Prostate gland (tissue), 2 donors: ENCODE measurements around the gene RAB30. TPM values are rescaled to one million over a fixed set of nuclear protein-coding genes. Genes with fewer than 3 reads are reported as not detected.

Experiments
- DNase-seq: peaks from one replicate; pipeline ENCODE4 v3.0.0-alpha.2; 2019; ENCODE audit warnings: low spot score
- H3K27ac ChIP-seq, 2 donors: fragments of 200-600 bp; sonication (generic); 2 replicates each; pipeline ENCODE4 v1.5.1; 2017 to 2019
- H3K27me3 ChIP-seq: fragments of 200-600 bp; sonication (generic); replicated peaks from 2 replicates; pipeline ENCODE4 v1.5.1; 2019; ENCODE audit not compliant: insufficient read depth
- H3K36me3 ChIP-seq, 2 donors: fragments of 200-600 bp; sonication (generic); 1 replicate in 1 of 2; 2 replicates in 1 of 2; pipeline versions ENCODE4 v1.5.1 to v1.8.1; 2017 to 2019
- H3K4me1 ChIP-seq: fragments of 200-600 bp; sonication (generic); replicated peaks from 2 replicates; pipeline ENCODE4 v1.5.1; 2019
- H3K4me3 ChIP-seq, 2 donors: fragments of 200-600 bp; sonication (generic); 2 replicates each; pipeline ENCODE4 v1.5.1; 2017 to 2019
- H3K9me3 ChIP-seq: fragments of 200-600 bp; sonication (generic); 2 replicates; pipeline ENCODE4 v1.5.1; 2017
- POLR2A ChIP-seq: fragments of 450-650 bp; IDR thresholded peaks from one replicate; pipeline ENCODE4 v1.6.1; 2016; ENCODE audit warnings: antibody characterized with exemption, mild to moderate bottlenecking
- POLR2AphosphoS5 ChIP-seq: sonication (generic); formaldehyde crosslinking; IDR thresholded peaks from one replicate; pipeline ENCODE4 v1.6.1; 2017; ENCODE audit warnings: antibody characterized with exemption
- WGBS: methylation state at CpG from one replicate; pipeline ENCODE4 v1.1.5; 2018; 5-methylcytosine and 5-hydroxymethylcytosine counted together
- intact Hi-C: fragments of 100-400 bp; cut with DNase I; formaldehyde crosslinking; loops from one replicate; pipeline ENCODE4 v1.14.2; 2022
- total RNA-seq, 2 donors: library from RNA; depleted of rRNA; stranded (reverse); fragments of >200 nt; gene quantifications; one replicate each; pipeline ENCODE4 v1.1.0, GENCODE V29; 2016
- TF ChIP-seq, protein P1 (sequence below), 4 experiments: fragments of 200-600 bp in 2 of 4; fragments of 450-650 bp in 2 of 4; sonication (generic) in 2 of 4; IDR thresholded peaks; 1 replicate in 3 of 4; 2 replicates in 1 of 4; pipeline ENCODE4 v1.5.1; 2016 to 2019; ENCODE audit warnings: antibody characterized with exemption in 4 of 4, mild to moderate bottlenecking in 2 of 4, moderate library complexity in 2 of 4

RAB30 gene
- total RNA-seq, 2 donors from 2014 or later: 13.3 to 15.9 TPM

DNA sequence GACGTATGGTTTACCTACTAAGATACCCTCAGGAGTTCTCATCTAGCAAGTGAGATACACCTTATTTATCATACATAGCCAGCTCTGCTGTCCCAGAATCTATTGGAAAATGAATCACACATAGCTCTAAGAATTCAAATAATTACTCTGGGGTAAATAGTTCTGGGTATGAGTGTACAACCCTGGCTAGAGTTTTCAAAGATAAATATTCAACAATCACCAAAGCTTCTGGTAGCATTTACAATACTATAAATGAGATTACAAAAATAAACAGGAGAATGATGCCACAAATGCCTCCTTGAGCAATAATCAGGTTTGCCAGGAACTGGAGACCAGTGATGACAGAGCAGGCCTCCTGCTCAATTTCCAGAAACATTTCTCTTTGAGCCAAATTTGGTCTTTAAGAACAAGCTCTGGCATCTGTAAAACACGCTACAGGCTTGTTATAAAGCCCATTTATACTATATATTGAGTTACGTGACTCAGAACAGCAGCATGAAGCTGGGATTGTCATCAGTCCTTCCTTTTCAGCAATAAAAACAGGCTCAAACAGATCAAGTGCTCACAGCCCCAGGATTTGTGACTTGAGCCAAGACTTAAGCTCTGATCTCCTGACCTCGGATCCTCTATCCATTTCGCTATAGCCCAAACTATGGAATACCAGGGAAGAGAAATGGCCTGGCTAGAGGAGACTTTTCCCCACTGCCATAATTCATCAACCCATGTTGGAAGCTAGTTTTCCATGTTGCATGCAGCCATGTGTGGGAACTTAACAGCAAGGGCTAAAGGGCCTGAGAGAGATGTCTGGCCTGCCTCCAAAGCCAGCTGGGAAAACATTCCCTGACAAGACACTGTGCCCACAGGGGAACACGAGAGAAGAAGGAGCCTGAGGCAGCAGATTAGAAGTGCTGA, 19.7 kb downstream of the RAB30 start:
- H3K4me3 ChIP-seq: no peak overlapping the region
- H3K27ac ChIP-seq: peak overlapping the region; percentile 74 to 82
- 17% methylated on average over 6 of the region's 6 CpGs for WGBS
- intact Hi-C loops: no loop called here
- H3K9me3 ChIP-seq: no peaks in the 10 kb centered on the region
- TF ChIP-seq POLR2A (no peak), POLR2AphosphoS5 (peak; percentile 94)
- no peaks in the 10 kb centered on the region for H3K4me1 ChIP-seq
- DNase-seq: peak; percentile 78
- H3K27me3 ChIP-seq: no peaks in the 10 kb centered on the region
- H3K36me3 ChIP-seq: no peaks in the 10 kb centered on the region

DNA sequence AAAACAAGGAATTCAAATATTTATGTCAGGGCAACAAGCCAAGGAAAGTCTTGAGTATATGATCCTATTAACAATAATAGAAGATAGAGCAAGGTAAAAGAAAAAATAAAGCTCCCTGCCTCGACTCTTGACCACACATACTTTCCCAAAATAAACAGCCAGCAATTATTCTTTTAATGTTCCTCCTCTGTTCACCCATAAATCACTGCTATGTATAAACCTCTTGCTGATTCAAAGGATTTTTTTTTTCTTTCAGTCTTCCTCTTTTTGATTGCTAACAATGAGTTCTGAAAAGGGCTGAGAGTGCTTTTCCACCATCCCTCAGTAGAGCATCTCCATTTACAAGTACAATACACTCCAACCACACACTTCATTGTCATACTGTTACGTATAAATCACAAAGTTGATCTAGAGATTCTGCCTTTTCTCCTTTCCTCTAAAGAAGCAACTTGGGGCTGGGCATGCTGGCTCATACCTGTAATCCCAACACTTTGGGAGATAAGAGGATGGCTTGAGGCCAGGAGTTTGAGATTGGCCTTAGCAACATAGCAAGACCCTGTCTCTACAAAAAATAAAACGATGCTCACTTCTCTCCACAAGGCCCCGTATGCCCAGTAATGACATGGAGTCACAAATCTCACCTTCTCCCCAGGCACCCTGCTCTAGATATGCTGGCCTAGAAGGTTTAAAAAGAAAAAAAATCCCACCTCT, 24.0 kb downstream of the RAB30 start:
- intact Hi-C loops: no loop called here

GRCh38 chr11:83046621-83047172, 25.0 kb downstream of the RAB30 start:
- 85% methylated on average over 4 of the region's 4 CpGs for WGBS
- Histone ChIP-seq H3K27me3 (no peaks in the 10 kb centered on the region), H3K36me3 (no peaks in the 10 kb centered on the region), H3K27ac (peak overlapping the region in 1 of 2 donors; percentile 33), H3K4me1 (no peaks in the 10 kb centered on the region), H3K9me3 (no peaks in the 10 kb centered on the region), H3K4me3 (no peak overlapping the region)
- TF ChIP-seq POLR2A (no peak), POLR2AphosphoS5 (no peak)
- TF ChIP-seq, protein P1, sequence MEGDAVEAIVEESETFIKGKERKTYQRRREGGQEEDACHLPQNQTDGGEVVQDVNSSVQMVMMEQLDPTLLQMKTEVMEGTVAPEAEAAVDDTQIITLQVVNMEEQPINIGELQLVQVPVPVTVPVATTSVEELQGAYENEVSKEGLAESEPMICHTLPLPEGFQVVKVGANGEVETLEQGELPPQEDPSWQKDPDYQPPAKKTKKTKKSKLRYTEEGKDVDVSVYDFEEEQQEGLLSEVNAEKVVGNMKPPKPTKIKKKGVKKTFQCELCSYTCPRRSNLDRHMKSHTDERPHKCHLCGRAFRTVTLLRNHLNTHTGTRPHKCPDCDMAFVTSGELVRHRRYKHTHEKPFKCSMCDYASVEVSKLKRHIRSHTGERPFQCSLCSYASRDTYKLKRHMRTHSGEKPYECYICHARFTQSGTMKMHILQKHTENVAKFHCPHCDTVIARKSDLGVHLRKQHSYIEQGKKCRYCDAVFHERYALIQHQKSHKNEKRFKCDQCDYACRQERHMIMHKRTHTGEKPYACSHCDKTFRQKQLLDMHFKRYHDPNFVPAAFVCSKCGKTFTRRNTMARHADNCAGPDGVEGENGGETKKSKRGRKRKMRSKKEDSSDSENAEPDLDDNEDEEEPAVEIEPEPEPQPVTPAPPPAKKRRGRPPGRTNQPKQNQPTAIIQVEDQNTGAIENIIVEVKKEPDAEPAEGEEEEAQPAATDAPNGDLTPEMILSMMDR (IDR thresholded peaks at IDR 0.05): no peak
- intact Hi-C loops: no loop called here
- DNase-seq: no peak

More for the DNA sequence above, 24.0 kb downstream of the RAB30 start:
- no peak for DNase-seq
- Histone ChIP-seq H3K4me1 (no peaks in the 10 kb centered on the region), H3K27me3 (no peaks in the 10 kb centered on the region), H3K4me3 (no peak overlapping the region), H3K9me3 (no peaks in the 10 kb centered on the region), H3K27ac (peak overlapping the region in 1 of 2 donors; percentile 33), H3K36me3 (no peaks in the 10 kb centered on the region)
- WGBS: 43% methylated on average over 4 of the region's 4 CpGs
- TF ChIP-seq POLR2A (no peak), POLR2AphosphoS5 (no peak)
- TF ChIP-seq, protein P1 (IDR thresholded peaks at IDR 0.05): no peak

DNA sequence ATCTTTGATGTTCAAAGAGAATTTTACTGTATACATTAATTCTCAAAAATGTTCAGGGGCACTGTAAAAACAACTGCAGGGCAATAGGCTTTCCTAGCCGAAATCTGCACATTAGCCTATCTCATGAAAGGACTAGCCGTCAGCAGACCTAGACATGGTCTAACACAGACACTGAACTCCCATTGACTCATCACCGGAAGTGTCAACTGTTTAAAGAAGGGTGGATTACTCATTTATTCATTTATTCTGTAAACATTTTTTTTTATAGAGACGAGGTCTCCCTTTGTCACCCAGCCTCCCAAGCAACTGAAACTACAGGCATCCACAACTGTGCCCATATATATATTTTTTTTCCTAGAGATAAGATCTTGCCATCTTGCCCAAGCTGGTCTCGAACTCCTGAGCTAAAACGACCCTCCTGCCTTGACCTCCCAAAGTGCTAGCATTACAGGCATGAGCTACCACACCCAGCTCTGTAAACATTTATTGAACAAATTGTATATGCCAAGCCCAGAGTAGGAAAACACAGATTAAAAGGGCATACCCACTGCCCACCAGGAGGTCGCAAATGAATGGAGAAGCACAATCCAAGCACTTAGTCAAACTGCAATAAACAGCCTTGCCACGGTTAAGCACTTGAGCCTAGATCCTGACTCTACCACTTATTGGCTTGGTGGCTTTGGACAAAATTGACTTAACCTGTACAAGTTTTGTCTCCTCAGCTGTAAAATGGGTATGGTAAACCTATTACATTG, 26.6 kb downstream of the RAB30 start:
- Histone ChIP-seq H3K4me1 (no peaks in the 10 kb centered on the region), H3K27me3 (no peaks in the 10 kb centered on the region), H3K9me3 (no peaks in the 10 kb centered on the region), H3K27ac (no peak overlapping the region), H3K4me3 (no peak overlapping the region), H3K36me3 (no peaks in the 10 kb centered on the region)
- TF ChIP-seq, protein P1 (IDR thresholded peaks at IDR 0.05): no peak
- TF ChIP-seq POLR2A (no peak), POLR2AphosphoS5 (no peak)
- intact Hi-C loops: no loop called here
- 47% methylated on average over 8 of the region's 8 CpGs for WGBS
- no peak for DNase-seq
